ENCODE results near the gene PIM2.
"Not testable (repeated sequence)": the region's sequence is repeated elsewhere in the genome, so short reads cannot be mapped to it uniquely, and the experiment has no call there.

PIM2 gene

GRCh38 chrX:48905090-48905790, 13.6 kb downstream of the PIM2 start:
- DNase-seq (ENCODE audit: low read depth) = no peak

DNA sequence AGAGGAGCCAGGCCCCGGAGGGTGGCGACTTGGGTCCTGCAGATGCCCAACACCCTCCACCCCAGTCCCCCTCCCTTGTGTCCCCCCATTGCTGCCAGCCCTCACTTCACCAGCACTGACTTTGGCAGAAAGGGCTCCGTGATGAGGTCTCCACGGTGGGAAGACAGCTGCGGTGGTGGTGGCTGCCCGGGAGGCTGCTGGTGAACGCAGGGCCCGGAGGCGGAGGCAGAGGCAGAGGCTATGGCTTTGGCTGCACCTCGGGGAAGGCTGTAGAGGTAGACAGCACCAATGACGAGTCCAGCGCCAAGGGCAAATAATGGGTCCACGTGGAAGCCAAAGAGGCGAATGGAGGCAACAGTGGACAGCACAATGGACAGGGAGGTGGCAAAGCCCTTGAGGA, 14.2 kb downstream of the PIM2 start:
- DNase-seq (ENCODE audit: low read depth) = no peak

DNA sequence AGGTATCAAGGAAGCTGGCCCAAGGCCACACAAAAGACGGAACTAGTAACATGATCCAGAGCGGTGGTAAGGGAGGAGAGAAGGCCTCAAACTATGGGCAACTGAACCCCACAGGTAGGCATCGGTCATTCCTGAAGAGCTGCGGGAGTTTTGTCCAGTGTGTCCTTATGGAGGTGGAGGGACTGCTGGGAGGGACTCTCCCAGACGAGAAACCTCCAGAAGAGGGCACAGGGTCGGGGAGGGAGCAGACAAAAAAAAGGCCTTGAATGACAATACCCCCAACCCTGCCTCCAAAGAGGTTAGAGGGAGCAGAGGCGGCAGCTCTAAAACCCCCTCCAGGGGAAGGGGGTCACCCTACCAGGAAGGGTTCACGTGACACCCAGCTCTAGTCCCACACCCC, 14.6 kb downstream of the PIM2 start:
- no peak for DNase-seq (ENCODE audit: low read depth)

DNA sequence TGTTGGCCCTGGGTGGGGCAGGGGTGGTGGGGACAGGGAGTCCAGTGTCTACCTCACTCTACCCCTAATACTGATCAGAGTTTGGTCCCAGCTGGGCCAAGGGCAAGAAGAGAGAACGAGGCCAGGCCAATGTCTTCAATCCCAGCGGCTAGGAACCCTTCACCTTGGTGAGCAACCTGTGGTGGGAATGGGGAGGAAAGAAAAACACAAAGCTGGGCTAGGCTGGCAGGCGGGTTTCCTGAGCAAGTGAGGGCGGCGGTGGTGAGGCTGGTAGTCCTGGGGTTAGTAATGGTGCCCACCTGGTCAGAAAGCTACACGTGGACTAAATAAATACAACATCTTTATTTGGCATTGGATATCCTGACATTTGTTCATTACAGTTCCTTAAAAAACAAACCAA, 15.5 kb downstream of the PIM2 start:
- DNase-seq (ENCODE audit: low read depth) = no peak

DNA sequence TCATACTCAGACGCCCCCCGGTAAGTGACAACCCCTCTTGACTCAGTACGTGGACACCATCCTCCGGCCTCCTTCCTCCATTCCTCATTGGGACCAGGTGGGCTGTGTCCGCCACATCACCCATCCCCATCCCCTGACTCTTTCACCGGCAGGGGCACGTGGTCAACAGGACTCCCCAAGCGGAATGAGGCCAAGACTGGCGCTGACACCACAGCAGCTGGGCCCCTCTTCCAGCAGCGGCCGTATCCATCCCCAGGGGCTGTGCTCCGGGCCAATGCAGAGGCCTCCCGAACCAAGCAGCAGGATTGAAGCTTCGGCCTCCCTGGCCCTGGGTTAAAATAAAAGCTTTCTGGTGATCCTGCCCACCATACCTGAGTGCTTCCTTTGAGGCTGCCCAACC, 16.0 kb downstream of the PIM2 start:
- DNase-seq (ENCODE audit: low read depth) = no peak

- DNase-seq (ENCODE audit: low read depth) = no peak
Measured at GRCh38 chrX:48902135-48902534, 16.7 kb downstream of the PIM2 start.

GRCh38 chrX:48901069-48901468, 17.8 kb downstream of the PIM2 start:
- no peak for DNase-seq (ENCODE audit: low read depth)

- DNase-seq (ENCODE audit: low read depth) = no peak
Measured at GRCh38 chrX:48899078-48899410, 19.8 kb downstream of the PIM2 start.

DNA sequence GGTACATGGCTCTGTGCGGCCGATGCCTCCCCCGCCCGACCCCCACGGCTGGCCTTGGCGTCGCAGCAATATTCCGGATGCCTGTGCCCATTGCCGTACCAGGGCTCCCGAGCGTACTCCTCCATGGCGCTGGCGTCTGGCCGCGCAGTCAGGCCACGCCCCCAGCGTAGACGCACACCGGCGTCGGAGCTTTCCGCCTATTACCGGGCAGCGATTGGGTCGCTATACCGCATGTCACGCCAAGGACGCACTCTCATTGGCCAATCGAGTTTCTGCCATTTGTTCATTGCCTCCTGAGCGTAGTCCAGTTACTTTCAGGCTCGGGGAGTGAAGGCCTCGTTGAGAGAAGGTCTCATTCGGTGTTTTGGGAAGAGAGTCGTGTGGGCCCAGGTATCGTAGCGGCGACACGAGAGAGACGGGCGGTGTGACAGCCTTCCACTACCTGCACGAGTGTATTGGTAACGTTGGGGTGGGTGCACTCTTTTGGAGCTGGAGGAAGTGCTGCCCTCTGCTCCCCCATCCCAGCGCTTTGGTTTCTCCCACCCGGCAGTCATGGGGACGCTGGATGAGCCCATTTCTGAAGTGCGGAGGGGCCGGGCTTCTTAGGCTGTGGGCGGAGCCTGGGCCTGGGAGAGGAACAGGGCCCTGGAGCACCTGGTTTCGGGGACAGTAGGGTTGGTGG, 21.1 kb downstream of the PIM2 start, which contains the start of the genes PQBP1 and TIMM17B:
TSS of gene PQBP1 (plus strand) at position 306 of the 682 bp plus-strand sequence. CDS start 580 bp downstream, outside the sequence.
TSS of gene TIMM17B (minus strand) at position 144 of the 682 bp plus-strand sequence. CDS start at position 125, 19 bp downstream.
- DNase-seq (ENCODE audit: low read depth) = peak; percentile 95

DNA sequence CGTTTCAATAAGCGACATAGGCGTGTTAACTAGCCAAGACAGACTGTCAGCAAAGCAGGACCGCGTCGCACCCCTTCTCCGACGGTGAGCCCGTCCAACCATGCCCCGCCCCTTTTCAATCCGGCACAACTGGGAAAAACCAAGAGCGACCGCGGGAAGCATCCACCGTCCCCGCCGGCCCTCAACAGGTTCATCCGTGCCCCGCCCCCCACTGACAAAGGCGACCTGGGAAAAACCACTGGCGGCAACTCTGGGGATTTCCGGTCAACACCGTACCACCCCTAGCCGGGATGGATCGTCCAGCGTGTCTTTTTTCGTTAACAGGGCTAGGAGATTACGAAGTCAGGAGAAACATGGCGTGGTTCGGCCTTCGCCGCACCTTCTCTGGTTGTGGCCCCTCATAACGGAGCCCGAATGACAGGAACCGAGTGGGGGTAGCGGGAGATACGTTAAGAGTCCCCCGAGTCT, 21.6 kb downstream of the PIM2 start:
- DNase-seq (ENCODE audit: low read depth) = peak; percentile 86

GRCh38 chrX:48896611-48897011, 22.2 kb downstream of the PIM2 start:
- peak; percentile 18 for DNase-seq (ENCODE audit: low read depth)

- no peak for DNase-seq (ENCODE audit: low read depth)
Measured at GRCh38 chrX:48894891-48895290, 23.9 kb downstream of the PIM2 start.

DNA sequence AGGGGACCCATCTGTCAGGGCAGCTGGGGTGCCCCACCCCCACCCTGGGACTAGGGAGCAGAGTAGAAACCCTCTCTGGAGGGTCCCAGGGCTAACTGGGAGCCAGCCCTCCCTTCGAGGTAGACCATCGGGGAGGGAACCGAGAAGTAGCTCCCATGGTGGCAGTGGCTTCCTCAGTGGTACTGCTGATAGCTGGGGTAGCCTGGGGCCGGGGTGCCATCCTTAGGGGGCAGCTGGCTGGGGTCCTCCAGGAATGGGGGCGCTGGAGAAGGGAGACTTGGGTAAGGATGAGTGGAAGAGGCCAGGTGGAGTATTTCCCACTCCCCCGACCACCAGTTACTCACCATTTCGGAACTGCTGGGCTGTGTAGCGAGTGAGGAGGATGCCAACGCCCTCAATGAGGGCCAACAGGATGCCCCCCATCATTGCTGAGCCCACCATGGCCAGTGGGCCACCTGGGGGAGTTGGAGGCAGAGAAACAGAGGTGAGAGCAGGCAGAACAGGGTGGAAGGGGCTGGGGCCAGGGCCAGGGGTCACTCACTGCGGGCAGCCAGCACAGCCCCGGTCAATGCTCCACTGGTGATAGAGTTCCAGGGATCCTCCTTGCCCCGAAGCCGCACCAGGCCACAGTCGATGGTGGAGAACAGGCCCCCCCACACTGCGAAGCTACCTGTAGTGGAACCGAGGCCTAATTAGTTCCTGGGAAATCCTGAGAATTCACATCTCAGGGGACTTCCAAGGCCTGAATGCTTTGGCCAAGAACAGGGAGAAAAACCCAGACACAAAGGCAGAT, 25.1 kb downstream of the PIM2 start:
- no peak for DNase-seq (ENCODE audit: low read depth)

DNA sequence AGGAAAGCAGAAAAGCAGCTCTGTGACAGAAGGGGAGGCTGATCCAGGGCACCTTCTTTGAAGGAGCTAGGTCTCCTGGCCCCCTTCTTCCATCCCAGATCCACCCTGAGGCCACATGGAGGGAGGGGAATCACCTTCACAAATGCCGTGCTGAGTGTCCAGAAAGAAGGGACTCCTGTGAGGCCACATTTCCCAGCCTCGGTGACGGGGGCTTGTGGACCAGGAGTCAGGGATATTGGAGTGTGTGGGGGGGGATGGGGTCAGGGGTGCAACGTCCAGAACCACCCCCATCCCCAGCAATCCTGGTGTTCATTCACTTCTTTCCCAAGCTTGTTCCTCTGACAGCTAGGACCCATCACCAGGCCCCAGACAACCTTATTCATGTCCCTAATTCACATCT, 25.9 kb downstream of the PIM2 start:
- no peak for DNase-seq (ENCODE audit: low read depth)

- DNase-seq (ENCODE audit: low read depth) = peak; percentile 91
Measured at GRCh38 chrX:48891402-48892288, 27.2 kb downstream of the PIM2 start.

GRCh38 chrX:48890934-48891401, 27.9 kb downstream of the PIM2 start:
- peak; percentile 13 for DNase-seq (ENCODE audit: low read depth)

DNA sequence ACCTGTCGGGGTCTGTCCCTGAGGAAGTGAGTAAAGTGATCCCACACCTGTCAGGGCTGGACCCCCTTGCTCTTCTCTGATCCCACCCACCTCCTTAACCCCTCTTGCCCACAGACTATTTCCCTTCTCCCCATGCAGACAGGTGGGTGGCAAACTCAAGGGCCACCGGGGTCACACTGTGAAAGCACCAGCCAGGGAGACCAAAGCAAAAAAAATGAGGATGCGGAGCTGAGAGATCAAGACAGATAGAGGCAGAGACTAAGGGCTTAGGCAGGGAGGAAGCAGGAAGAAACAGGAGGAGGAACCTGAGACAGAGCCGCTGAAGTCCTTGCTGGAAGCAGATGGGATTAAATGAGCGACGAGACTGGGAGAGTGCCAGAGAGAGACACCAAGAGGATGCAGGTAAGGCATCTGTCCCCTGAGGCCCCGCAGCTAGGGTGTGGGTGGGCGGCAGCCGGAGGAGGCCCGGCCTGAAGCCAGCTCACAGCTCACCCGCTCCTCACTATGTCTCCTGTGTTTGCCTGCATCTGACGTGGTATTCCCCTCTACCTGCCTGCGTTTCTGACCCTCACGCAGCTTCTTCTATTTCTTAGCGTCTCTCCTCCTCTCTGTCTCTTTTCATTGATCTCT, 28.4 kb downstream of the PIM2 start:
- peak; percentile 5 for DNase-seq (ENCODE audit: low read depth)

DNA sequence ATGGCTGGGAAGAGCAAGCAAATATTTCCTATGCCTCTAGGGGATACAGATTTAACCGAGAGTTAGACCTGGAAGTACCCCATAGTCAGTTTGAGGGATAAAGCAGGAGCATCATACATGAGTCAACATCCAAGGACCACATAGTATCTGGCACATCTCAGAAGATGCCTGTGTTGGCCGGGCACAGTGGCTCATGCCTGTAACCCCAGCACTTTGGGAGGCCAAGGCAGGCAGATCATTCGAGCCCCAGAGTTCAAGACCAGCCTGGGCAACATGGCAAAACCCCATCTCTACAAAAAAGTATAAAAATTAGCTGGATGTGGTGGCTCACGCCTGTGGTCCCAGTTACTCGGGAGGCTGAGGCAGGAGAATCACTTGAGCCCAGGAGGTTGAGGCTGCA, 32.2 kb downstream of the PIM2 start:
- DNase-seq (ENCODE audit: low read depth) = not testable (repeated sequence)

DNA sequence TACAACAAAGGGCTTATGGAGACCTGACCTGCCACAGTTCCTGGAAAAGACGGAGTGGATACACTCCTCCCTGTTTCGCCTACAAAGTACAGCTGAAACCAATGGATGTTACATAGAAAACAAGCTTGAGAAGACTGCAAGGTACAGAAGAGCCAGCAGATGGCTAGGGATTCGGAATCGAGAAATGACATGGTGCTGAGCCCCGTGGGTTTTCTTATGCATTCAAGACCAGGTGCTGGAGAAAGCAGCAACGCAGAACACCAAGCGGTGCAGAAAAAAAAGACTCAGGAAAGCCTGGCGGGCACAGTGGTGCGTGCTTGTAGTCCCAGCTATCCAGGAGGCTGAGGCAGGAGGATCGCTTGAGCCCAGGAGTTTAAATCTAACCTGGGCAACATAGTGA, 35.1 kb downstream of the PIM2 start:
- DNase-seq (ENCODE audit: low read depth) = no peak

DNA sequence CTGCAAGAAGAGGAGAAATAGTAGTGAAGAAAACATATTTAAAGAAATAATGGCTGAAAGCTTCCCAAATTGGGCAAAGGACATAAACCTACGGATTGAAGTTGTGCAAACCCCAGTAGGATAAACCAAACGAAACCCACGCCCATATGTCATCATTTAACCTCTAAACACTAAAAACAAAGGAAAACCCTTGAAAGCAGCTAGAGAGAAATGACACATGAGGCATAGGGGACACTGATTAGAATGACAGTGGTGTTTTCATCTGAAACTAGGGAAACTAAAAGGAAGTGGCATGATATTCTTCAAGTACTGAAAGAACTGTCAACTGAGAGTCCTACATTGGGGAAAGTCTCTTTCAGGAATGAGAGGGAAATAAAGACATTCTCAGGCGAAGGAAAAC, 41.9 kb downstream of the PIM2 start:
- not testable (repeated sequence) for DNase-seq (ENCODE audit: low read depth)

- not testable (repeated sequence) for DNase-seq (ENCODE audit: low read depth)
Measured at GRCh38 chrX:48872017-48872416, 46.8 kb downstream of the PIM2 start.

All from ELR (cell line).